ENCODE measurements around the gene PTPRT.

Gene PTPRT

GRCh38 chr20:42270539-42270938 lies 919.2 kb downstream of the PTPRT start:
- H3K9me3 ChIP-seq: no peaks in the 10 kb centered on the region
- H3K27ac ChIP-seq: no peak overlapping the region
- H3K27me3 ChIP-seq: no peaks in the 10 kb centered on the region
- TF ChIP-seq CTCF (IDR thresholded peaks at IDR 0.05): no peak
- H3K4me1 ChIP-seq: no peaks in the 10 kb centered on the region
- intact Hi-C loops (cut with DNase I; ENCODE audit: low total_unique reads): no loop called here
- no peak overlapping the region for H3K4me3 ChIP-seq
- DNase-seq: no peak
- no peaks in the 10 kb centered on the region for H3K36me3 ChIP-seq

- no peaks in the 10 kb centered on the region for H3K27me3 ChIP-seq
- no peak overlapping the region for H3K27ac ChIP-seq
- H3K4me1 ChIP-seq: no peaks in the 10 kb centered on the region
- TF ChIP-seq CTCF (IDR thresholded peaks at IDR 0.05): no peak
- no peak overlapping the region for H3K4me3 ChIP-seq
- intact Hi-C loops (cut with DNase I; ENCODE audit: low total_unique reads): no loop called here
- no peaks in the 10 kb centered on the region for H3K36me3 ChIP-seq
- H3K9me3 ChIP-seq: no peaks in the 10 kb centered on the region
- no peak for DNase-seq
Observed at GRCh38 chr20:42267793-42268384, 921.8 kb downstream of the PTPRT start.

GRCh38 chr20:42261766-42262270 lies 927.9 kb downstream of the PTPRT start:
- Histone ChIP-seq H3K4me3 (no peak overlapping the region), H3K9me3 (no peaks in the 10 kb centered on the region), H3K27me3 (no peaks in the 10 kb centered on the region), H3K4me1 (no peaks in the 10 kb centered on the region), H3K36me3 (no peaks in the 10 kb centered on the region), H3K27ac (no peak overlapping the region)
- DNase-seq: no peak
- TF ChIP-seq CTCF (IDR thresholded peaks at IDR 0.05): no peak
- intact Hi-C loops (cut with DNase I; ENCODE audit: low total_unique reads): no loop called here

GRCh38 chr20:42260184-42260583 lies 929.5 kb downstream of the PTPRT start:
- no peaks in the 10 kb centered on the region for H3K36me3 ChIP-seq
- no peak for TF ChIP-seq CTCF (IDR thresholded peaks at IDR 0.05)
- H3K27ac ChIP-seq: no peak overlapping the region
- DNase-seq: no peak
- intact Hi-C loops (cut with DNase I; ENCODE audit: low total_unique reads): no loop called here
- H3K4me3 ChIP-seq: no peak overlapping the region
- H3K4me1 ChIP-seq: no peaks in the 10 kb centered on the region
- no peaks in the 10 kb centered on the region for H3K27me3 ChIP-seq
- no peaks in the 10 kb centered on the region for H3K9me3 ChIP-seq

- no peaks in the 10 kb centered on the region for H3K36me3 ChIP-seq
- intact Hi-C loops (cut with DNase I; ENCODE audit: low total_unique reads): no loop called here
- H3K27me3 ChIP-seq: no peaks in the 10 kb centered on the region
- DNase-seq: no peak
- no peak overlapping the region for H3K4me3 ChIP-seq
- H3K4me1 ChIP-seq: no peaks in the 10 kb centered on the region
- TF ChIP-seq CTCF (IDR thresholded peaks at IDR 0.05): no peak
- no peak overlapping the region for H3K27ac ChIP-seq
- H3K9me3 ChIP-seq: no peaks in the 10 kb centered on the region
Observed at GRCh38 chr20:42259389-42259788, 930.3 kb downstream of the PTPRT start.
